Stimulated activated CD4-positive, alpha-beta T cell treated with anti-CD3 and anti-CD28 coated beads, Interleukin-4, amount 100 ng/mL, for 24 hours (primary cell): Measurements from ENCODE around the gene P2RY14.
A peak's percentile ranks its signal among the peaks of the same experiment; 100 is the strongest.

Source experiments
- DNase-seq: peaks from one replicate; pipeline ENCODE4 v3.0.0-alpha.2; 2020

The P2RY14 gene

GRCh38 chr3:151174351-151174750, 104.0 kb downstream of the P2RY14 start:
- DNase-seq = no peak

GRCh38 chr3:151171145-151171757, 107.1 kb downstream of the P2RY14 start:
- peak; percentile 40 for DNase-seq

GRCh38 chr3:151169948-151170679, 108.2 kb downstream of the P2RY14 start:
- peak; percentile 54 for DNase-seq

GRCh38 chr3:151169262-151169947, 108.9 kb downstream of the P2RY14 start:
- no peak for DNase-seq

- DNase-seq = peak; percentile 86
Observed at GRCh38 chr3:151168269-151169094, 109.9 kb downstream of the P2RY14 start.

GRCh38 chr3:151166161-151166560, 112.2 kb downstream of the P2RY14 start:
- no peak for DNase-seq

- no peak for DNase-seq
Observed at GRCh38 chr3:151165226-151165625, 113.1 kb downstream of the P2RY14 start.
